Trophoblast cell (in vitro differentiated cells and primary cell): ENCODE data around the gene C17orf114.

Experiments
- DNase-seq, 2 donors: peaks; one replicate each; pipeline ENCODE4 v3.0.0-alpha.2; 2016
- H2AFZ ChIP-seq: 2 replicates; pipeline ENCODE4 v1.6.1; 2013; ENCODE audit warnings: low read length, moderate library complexity, mild to moderate bottlenecking; ENCODE audit not compliant: insufficient read depth, poor library complexity
- H2AK5ac ChIP-seq: 2 replicates; pipeline ENCODE4 v1.6.1; 2013; ENCODE audit warnings: mild to moderate bottlenecking, low read length
- H2BK120ac ChIP-seq: 2 replicates; pipeline ENCODE4 v1.6.1; 2013; ENCODE audit warnings: low read length, mild to moderate bottlenecking, moderate library complexity; ENCODE audit not compliant: insufficient read depth, poor library complexity
- H2BK12ac ChIP-seq: 2 replicates; pipeline ENCODE4 v1.6.1; 2013; ENCODE audit warnings: mild to moderate bottlenecking, low read length, moderate library complexity
- H2BK5ac ChIP-seq: 2 replicates; pipeline ENCODE4 v1.6.1; 2013; ENCODE audit warnings: low read length, low read depth, moderate library complexity, mild to moderate bottlenecking; ENCODE audit not compliant: poor library complexity
- H3K14ac ChIP-seq: 2 replicates; pipeline ENCODE4 v1.6.1; 2013; ENCODE audit warnings: mild to moderate bottlenecking, low read length
- H3K18ac ChIP-seq: 2 replicates; pipeline ENCODE4 v1.6.1; 2013; ENCODE audit warnings: mild to moderate bottlenecking, low read length
- H3K23ac ChIP-seq: 2 replicates; pipeline ENCODE4 v1.6.1; 2013; ENCODE audit warnings: low read length
- H3K27ac ChIP-seq: 2 replicates; pipeline ENCODE4 v1.5.1; 2013; ENCODE audit warnings: low read depth, mild to moderate bottlenecking, inconsistent platforms, low read length, moderate library complexity
- H3K27me3 ChIP-seq: 2 replicates; pipeline ENCODE4 v1.6.1; 2013; ENCODE audit warnings: inconsistent platforms, mild to moderate bottlenecking, low read length, moderate library complexity; ENCODE audit not compliant: insufficient read depth
- H3K36me3 ChIP-seq, 2 experiments: 1 replicate in 1 of 2; 2 replicates in 1 of 2; pipeline ENCODE4 v1.6.1; 2013; ENCODE audit warnings: low read length in 2 of 2, mild to moderate bottlenecking in 2 of 2, moderate library complexity in 1 of 2; ENCODE audit not compliant: insufficient read depth in 2 of 2, control insufficient read depth in 1 of 2
- H3K4ac ChIP-seq: 2 replicates; pipeline ENCODE4 v1.6.1; 2013; ENCODE audit warnings: low read depth, mild to moderate bottlenecking, low read length, moderate library complexity
- H3K4me1 ChIP-seq, 2 experiments: 1 replicate in 1 of 2; 2 replicates in 1 of 2; pipeline ENCODE4 v1.6.1; 2013; ENCODE audit warnings: low read length in 2 of 2, mild to moderate bottlenecking in 2 of 2, moderate library complexity in 1 of 2; ENCODE audit not compliant: insufficient read depth in 2 of 2, control insufficient read depth in 1 of 2
- H3K4me2 ChIP-seq: 2 replicates; pipeline ENCODE4 v1.6.1; 2013; ENCODE audit warnings: inconsistent platforms, mild to moderate bottlenecking, low read length, moderate library complexity
- H3K4me3 ChIP-seq: 2 replicates; pipeline ENCODE4 v1.5.1; 2013; ENCODE audit warnings: mild to moderate bottlenecking, low read depth, low read length, inconsistent platforms
- H3K79me1 ChIP-seq: one replicate; pipeline ENCODE4 v1.6.1; 2013; ENCODE audit warnings: low read length
- H3K79me2 ChIP-seq: 2 replicates; pipeline ENCODE4 v1.6.1; 2013; ENCODE audit warnings: low read length, mild to moderate bottlenecking; ENCODE audit not compliant: control insufficient read depth, insufficient read depth, poor library complexity
- H3K9ac ChIP-seq: 2 replicates; pipeline ENCODE4 v1.6.1; 2013; ENCODE audit warnings: mild to moderate bottlenecking, low read length
- H3K9me3 ChIP-seq: 2 replicates; pipeline ENCODE4 v1.6.1; 2013; ENCODE audit warnings: low read depth, mild to moderate bottlenecking, control low read depth, inconsistent platforms, low read length; ENCODE audit not compliant: insufficient read depth
- H4K12ac ChIP-seq: 2 replicates; pipeline ENCODE4 v1.6.1; 2013; ENCODE audit warnings: low read depth, mild to moderate bottlenecking, low read length, moderate library complexity
- H4K8ac ChIP-seq: 2 replicates; pipeline ENCODE4 v1.6.1; 2013; ENCODE audit warnings: low read depth, mild to moderate bottlenecking, low read length, moderate library complexity
- H4K91ac ChIP-seq: one replicate; pipeline ENCODE4 v1.6.1; 2013; ENCODE audit warnings: low read depth, mild to moderate bottlenecking, low read length, moderate library complexity
- WGBS: extraction: QIAGEN DNeasy Blood & Tissue Kit; methylation state at CpG from one replicate; pipeline ENCODE4 v1.1.7; 2013; ENCODE audit warnings: missing lambda C conversion rate; ENCODE audit not compliant: insufficient read length, insufficient coverage; ENCODE audit errors: extremely low coverage; 5-methylcytosine and 5-hydroxymethylcytosine counted together

The C17orf114 gene

GRCh38 chr17:4822835-4823234, 20.7 kb upstream of the C17orf114 start:
- H3K4me2 ChIP-seq, result no peak overlapping the region
- H3K4ac ChIP-seq, result no peak overlapping the region
- no peak overlapping the region for H4K8ac ChIP-seq
- H2BK12ac ChIP-seq, result no peak overlapping the region
- no peak overlapping the region for H2BK5ac ChIP-seq
- H3K79me2 ChIP-seq, result no peaks in the 10 kb centered on the region
- peaks cover 4% of the 10 kb centered on the region for H3K9me3 ChIP-seq
- no peak overlapping the region for H2BK120ac ChIP-seq
- peaks cover 0 to 8% of the 10 kb centered on the region in 2 experiments for H3K4me1 ChIP-seq
- no peak overlapping the region for H3K23ac ChIP-seq
- H3K14ac ChIP-seq, result no peak overlapping the region
- H3K18ac ChIP-seq, result no peak overlapping the region
- no CpG with 5 or more reads among the region's 3 CpGs for WGBS
- H2AK5ac ChIP-seq, result no peak overlapping the region
- no peak for DNase-seq
- no peak overlapping the region for H3K27ac ChIP-seq
- H2AFZ ChIP-seq, result no peak overlapping the region
- no peak overlapping the region for H3K9ac ChIP-seq
- H3K36me3 ChIP-seq, result peaks cover 39 to 42% of the 10 kb centered on the region in 2 experiments
- H3K79me1 ChIP-seq, result no peaks in the 10 kb centered on the region
- H3K27me3 ChIP-seq, result no peaks in the 10 kb centered on the region
- no peak overlapping the region for H3K4me3 ChIP-seq
- no peak overlapping the region for H4K12ac ChIP-seq
- no peak overlapping the region for H4K91ac ChIP-seq

GRCh38 chr17:4818276-4818675, 16.1 kb upstream of the C17orf114 start:
- no peak overlapping the region for H4K12ac ChIP-seq
- no peaks in the 10 kb centered on the region for H3K79me1 ChIP-seq
- H3K79me2 ChIP-seq, result no peaks in the 10 kb centered on the region
- H4K8ac ChIP-seq, result no peak overlapping the region
- H4K91ac ChIP-seq, result no peak overlapping the region
- H2AK5ac ChIP-seq, result no peak overlapping the region
- peaks cover 64 to 69% of the 10 kb centered on the region in 2 experiments for H3K36me3 ChIP-seq
- H2BK5ac ChIP-seq, result no peak overlapping the region
- no peak overlapping the region for H3K4me3 ChIP-seq
- H3K18ac ChIP-seq, result no peak overlapping the region
- H3K27me3 ChIP-seq, result no peaks in the 10 kb centered on the region
- H3K23ac ChIP-seq, result no peak overlapping the region
- no CpG with 5 or more reads among the region's 12 CpGs for WGBS
- no peak overlapping the region for H3K9ac ChIP-seq
- H3K4me1 ChIP-seq, result peaks cover 0 to 8% of the 10 kb centered on the region in 2 experiments
- no peak overlapping the region for H2AFZ ChIP-seq
- H2BK120ac ChIP-seq, result no peak overlapping the region
- peaks cover 6% of the 10 kb centered on the region for H3K9me3 ChIP-seq
- no peak overlapping the region for H3K4me2 ChIP-seq
- no peak overlapping the region for H2BK12ac ChIP-seq
- no peak overlapping the region for H3K4ac ChIP-seq
- no peak overlapping the region for H3K27ac ChIP-seq
- no peak overlapping the region for H3K14ac ChIP-seq
- DNase-seq, result no peak

- H4K12ac ChIP-seq, result no peak overlapping the region
- no peak overlapping the region for H3K27ac ChIP-seq
- H2AK5ac ChIP-seq, result no peak overlapping the region
- no peak overlapping the region for H2AFZ ChIP-seq
- H3K14ac ChIP-seq, result no peak overlapping the region
- no peaks in the 10 kb centered on the region for H3K79me2 ChIP-seq
- no peaks in the 10 kb centered on the region for H3K27me3 ChIP-seq
- no peak overlapping the region for H3K9ac ChIP-seq
- H2BK12ac ChIP-seq, result no peak overlapping the region
- no peak overlapping the region for H2BK120ac ChIP-seq
- no peak for DNase-seq
- no peak overlapping the region for H3K23ac ChIP-seq
- H3K79me1 ChIP-seq, result no peaks in the 10 kb centered on the region
- H3K4me1 ChIP-seq, result peaks cover 0 to 8% of the 10 kb centered on the region in 2 experiments
- peaks cover 5% of the 10 kb centered on the region for H3K9me3 ChIP-seq
- no peak overlapping the region for H3K4me3 ChIP-seq
- WGBS, result no CpG with 5 or more reads among the region's 13 CpGs
- no peak overlapping the region for H4K91ac ChIP-seq
- no peak overlapping the region for H3K18ac ChIP-seq
- H3K4me2 ChIP-seq, result no peak overlapping the region
- no peak overlapping the region for H2BK5ac ChIP-seq
- no peak overlapping the region for H3K4ac ChIP-seq
- H4K8ac ChIP-seq, result no peak overlapping the region
- peaks cover 52 to 56% of the 10 kb centered on the region in 2 experiments for H3K36me3 ChIP-seq
Observed at GRCh38 chr17:4816826-4817225, 14.7 kb upstream of the C17orf114 start.

GRCh38 chr17:4815043-4815675, 13.0 kb upstream of the C17orf114 start:
- peaks cover 7% of the 10 kb centered on the region for H3K9me3 ChIP-seq
- no peak overlapping the region for H4K8ac ChIP-seq
- no peak overlapping the region for H3K23ac ChIP-seq
- DNase-seq, result no peak
- H3K4me2 ChIP-seq, result no peak overlapping the region
- no peak overlapping the region for H2AFZ ChIP-seq
- no peak overlapping the region for H4K91ac ChIP-seq
- H3K79me1 ChIP-seq, result no peaks in the 10 kb centered on the region
- no peak overlapping the region for H2BK5ac ChIP-seq
- no peak overlapping the region for H3K14ac ChIP-seq
- H2BK12ac ChIP-seq, result no peak overlapping the region
- H3K79me2 ChIP-seq, result no peaks in the 10 kb centered on the region
- WGBS, result 100% methylated on average over 1 of the region's 7 CpGs
- H3K4me3 ChIP-seq, result no peak overlapping the region
- no peak overlapping the region for H3K27ac ChIP-seq
- peaks cover 53 to 61% of the 10 kb centered on the region in 2 experiments for H3K36me3 ChIP-seq
- no peak overlapping the region for H2AK5ac ChIP-seq
- peaks cover 9 to 14% of the 10 kb centered on the region in 2 experiments for H3K4me1 ChIP-seq
- no peak overlapping the region for H4K12ac ChIP-seq
- no peak overlapping the region for H2BK120ac ChIP-seq
- H3K4ac ChIP-seq, result no peak overlapping the region
- H3K27me3 ChIP-seq, result no peaks in the 10 kb centered on the region
- no peak overlapping the region for H3K18ac ChIP-seq
- no peak overlapping the region for H3K9ac ChIP-seq
